GM21825 (cell line): ENCODE data around the gene GRIPAP1.

Experiments
- ATAC-seq: cut with Tn5 transposase; IDR thresholded peaks from one replicate; pipeline ENCODE4 v1.9.1; 2021; ENCODE audit warnings: mild to moderate bottlenecking, moderate library complexity; ENCODE audit not compliant: unreplicated experiment

Gene GRIPAP1, protein sequence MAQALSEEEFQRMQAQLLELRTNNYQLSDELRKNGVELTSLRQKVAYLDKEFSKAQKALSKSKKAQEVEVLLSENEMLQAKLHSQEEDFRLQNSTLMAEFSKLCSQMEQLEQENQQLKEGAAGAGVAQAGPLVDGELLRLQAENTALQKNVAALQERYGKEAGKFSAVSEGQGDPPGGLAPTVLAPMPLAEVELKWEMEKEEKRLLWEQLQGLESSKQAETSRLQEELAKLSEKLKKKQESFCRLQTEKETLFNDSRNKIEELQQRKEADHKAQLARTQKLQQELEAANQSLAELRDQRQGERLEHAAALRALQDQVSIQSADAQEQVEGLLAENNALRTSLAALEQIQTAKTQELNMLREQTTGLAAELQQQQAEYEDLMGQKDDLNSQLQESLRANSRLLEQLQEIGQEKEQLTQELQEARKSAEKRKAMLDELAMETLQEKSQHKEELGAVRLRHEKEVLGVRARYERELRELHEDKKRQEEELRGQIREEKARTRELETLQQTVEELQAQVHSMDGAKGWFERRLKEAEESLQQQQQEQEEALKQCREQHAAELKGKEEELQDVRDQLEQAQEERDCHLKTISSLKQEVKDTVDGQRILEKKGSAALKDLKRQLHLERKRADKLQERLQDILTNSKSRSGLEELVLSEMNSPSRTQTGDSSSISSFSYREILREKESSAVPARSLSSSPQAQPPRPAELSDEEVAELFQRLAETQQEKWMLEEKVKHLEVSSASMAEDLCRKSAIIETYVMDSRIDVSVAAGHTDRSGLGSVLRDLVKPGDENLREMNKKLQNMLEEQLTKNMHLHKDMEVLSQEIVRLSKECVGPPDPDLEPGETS

GRCh38 chrX:49002091-49002935 is at the start of gene GRIPAP1:
GRIPAP1 (minus strand) TSS chrX:49002264; CDS start chrX:49002229, 35 bp downstream.
- ATAC-seq = peak; percentile 85

- ATAC-seq = no peak
Observed at GRCh38 chrX:49043987-49044281, 41.9 kb upstream of the GRIPAP1 start.

DNA sequence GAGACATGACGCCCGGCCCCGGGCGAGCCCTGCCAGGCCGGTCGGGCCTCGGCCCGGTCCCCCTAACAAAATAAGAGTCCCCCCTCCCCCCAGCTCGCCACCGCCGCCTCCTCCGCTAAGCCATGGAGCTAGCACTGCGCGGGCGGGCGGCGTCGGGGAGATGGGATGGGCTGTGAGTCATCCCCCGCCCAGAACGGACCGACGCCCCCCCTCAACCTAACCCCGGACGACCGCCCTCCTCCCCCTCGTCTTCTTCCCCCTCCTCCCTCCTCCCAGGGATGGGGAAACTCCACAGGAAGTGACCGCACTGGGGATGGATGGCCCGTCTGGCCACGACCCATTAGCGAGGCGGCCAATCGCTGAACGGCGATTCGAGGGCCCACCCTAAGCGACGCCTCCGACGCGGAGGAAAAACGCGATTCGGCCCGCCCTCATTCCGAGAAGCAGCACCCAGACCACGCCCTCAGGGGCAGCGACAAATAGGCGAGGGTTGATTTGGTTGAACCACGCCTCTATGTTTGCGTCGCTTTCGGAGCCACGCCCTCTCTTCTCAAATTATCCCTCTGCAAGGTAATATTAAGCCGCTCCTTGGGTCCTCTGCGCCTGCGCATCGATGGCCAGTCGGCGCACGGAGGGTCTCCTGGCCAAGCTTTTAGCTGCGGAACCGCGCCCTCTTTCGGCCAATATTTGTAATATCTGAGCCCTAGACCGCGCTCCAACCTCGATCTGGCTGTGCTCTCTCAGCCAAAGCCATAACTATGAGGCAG is 41.3 kb upstream of the GRIPAP1 start, which contains the start of gene TFE3:
TFE3 (minus strand) TSS at position 138 of the 767 bp plus-strand sequence; CDS start at position 7, 131 bp downstream.
- peak; percentile 87 for ATAC-seq

DNA sequence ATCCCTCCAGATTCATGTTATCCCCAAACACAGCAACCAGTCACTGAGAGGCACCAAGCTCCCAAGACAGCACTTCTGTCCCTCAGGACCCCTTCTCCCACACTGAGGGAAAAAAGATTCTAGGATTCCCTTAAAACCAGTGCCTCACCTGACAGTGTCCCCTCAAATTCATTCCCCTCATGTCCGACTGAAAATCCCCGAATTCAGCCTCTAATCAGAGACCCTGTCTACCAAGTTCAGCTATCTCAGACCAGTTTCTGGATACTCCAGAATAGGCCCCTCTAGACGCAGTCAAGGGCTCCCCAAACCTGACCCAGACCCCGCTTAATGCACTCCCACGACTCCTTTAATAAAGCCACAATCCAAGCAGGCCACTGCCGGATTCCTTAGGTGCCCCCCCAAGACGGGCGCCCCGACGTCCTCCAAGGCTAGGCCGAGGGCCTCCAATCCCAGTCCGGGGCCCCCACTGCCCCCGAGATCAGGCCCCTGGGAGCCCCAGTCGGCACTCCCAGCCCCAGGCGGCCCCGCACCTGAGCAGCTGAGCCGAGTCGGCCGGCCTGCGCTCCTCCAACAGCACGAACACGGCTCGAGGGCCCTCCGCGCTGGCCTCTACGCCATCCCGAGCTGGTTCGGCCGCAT is 40.6 kb upstream of the GRIPAP1 start:
- ATAC-seq = no peak

DNA sequence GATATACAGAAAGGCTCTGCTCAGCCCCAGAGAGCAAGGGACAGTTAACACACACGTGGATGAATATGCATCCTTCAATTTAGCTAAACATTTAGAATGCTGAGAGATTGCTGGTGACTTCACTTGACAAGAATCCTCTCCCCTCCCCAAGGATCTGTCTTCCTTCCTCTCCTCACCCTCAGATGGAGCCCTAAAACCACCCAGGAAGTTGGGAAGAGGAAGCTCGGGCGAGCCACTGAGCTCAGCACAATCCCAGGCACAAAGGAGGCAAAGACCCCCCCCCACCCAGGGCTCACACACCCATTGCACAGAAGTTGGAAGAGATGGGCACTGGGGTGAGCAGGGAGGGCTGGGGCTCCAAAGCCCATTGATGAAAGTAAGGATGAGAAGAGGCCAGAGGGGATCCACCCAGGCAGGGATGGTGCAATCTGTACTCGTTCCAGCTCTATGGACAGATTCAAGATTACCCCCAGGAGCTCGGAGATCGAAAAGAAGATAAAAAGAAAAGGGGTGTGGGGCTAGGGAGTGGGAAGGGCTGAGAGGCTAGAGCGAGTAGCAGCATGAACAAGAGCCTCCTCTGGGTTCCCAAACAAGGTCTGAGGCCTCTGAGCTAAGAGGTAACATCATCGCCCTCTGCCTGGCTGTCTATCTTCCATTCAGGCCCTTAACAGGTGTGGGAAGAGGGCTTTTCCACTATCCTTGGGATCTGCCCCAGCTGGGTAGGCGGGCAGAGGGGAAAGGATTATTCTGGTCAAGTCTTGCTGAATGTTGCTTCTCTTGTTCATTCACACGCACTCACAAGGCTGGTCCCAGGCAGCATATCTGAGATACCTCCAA is 39.9 kb upstream of the GRIPAP1 start:
- ATAC-seq = no peak

- no peak for ATAC-seq
Observed at GRCh38 chrX:49040376-49040955, 38.4 kb upstream of the GRIPAP1 start.

DNA sequence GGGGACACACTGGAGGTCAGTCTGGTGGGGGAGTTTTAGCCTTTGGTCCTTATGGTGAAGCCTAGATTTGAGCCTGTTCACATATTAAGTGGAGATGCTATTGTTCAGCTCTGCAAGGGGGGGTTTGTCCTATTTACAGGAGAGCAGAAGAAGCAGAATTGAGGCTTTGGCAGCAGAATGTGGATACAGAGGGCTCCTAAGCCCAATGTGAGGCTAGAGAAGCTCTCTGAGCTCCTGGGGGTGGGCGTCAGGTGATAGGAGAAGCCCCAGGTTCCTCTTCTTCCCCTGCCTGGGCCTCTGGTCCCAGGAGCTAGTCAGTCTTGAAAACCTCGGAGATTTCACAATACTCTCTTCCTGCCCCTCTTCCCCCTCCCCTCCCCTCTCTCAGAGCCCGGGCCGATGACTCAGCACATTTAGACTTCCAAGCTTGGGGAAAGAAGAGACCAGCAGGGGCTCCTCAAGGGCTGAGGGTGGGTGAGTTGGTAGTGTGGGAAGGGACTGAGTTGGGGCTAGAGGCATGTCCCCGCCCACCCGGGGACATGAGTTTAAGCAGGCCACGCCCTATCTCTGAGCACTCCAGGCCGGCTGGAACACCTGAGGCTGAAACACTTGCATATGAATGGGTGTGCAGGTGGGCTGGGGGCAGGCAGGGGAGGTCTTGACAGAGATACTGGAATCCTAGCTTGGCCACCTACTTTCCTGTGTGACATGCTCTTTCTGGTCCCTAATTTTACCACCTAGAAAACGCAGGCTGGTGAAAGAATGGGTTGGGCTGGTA is 37.7 kb upstream of the GRIPAP1 start:
- no peak for ATAC-seq

DNA sequence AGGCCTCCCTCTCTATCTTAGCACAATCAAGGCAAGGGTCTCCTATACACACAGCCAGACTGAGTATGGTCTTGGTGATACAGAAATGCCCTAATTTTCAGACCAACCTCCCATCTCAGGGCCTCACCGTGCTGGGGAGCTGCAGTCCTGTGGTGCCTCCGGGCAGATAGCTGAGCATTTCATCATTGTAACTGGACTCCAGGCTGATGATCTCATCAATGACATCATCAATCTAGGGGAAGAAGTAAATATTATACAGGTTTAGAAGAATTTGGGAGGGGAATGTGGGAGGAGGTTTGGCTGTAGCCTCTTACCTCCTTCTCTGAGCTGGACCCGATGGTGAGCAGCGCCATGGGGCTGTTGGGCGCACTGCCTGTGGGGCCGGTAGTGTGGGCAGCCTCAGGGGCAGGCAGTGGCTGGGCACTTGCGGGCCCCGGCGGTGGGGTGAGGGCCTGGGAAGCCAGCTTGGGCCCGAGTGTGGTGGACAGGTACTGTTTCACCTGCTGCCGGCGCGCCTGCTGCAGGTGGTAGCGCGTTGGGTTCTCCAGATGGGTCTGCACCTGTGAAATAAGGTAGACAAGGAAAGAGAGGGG is 35.9 kb upstream of the GRIPAP1 start:
- ATAC-seq = no peak

DNA sequence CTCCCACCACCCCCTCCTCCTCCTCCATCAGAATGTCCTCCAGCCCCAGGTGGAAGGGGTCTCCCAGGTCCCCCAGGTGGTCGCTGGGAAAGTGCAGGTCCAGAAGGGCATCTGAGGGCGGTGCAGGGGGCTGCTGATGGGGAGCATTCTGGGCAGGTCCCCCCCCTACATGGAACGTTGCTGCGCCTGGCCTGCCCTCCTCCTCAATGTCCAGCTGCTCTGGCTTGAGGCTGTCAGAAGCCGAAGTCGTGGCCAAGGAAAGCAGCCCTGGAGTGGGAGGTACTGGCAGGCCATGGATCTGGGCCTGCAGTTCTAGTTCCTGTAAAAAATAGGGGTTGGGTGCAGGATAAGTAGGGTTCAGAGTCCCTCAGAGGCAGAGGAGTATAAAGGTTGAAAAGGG is 28.2 kb upstream of the GRIPAP1 start:
- ATAC-seq = no peak

DNA sequence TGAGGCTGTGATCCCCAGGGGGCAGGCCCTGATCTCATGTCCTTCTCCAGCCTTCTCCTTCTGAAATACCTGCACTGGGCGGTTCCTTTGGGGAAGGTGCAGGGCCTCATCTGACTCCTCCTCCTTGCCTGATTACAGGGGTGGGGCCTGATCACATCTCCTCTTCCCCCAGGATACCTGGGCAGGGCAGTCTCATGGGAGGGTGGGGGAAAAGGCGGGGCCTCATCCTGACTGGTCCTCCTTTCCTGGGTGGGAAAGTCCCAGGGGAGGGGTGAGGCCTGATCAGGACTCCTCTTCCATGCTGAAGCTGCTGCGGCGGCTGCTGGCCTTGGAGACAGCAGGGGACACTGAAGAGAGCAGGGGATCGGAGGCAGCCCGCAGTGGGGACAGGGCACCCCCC is 27.8 kb upstream of the GRIPAP1 start:
- ATAC-seq = no peak

GRCh38 chrX:49019599-49020249 is 17.7 kb upstream of the GRIPAP1 start:
- ATAC-seq = no peak

GRCh38 chrX:49019050-49019449 is 17.0 kb upstream of the GRIPAP1 start:
- ATAC-seq = no peak

DNA sequence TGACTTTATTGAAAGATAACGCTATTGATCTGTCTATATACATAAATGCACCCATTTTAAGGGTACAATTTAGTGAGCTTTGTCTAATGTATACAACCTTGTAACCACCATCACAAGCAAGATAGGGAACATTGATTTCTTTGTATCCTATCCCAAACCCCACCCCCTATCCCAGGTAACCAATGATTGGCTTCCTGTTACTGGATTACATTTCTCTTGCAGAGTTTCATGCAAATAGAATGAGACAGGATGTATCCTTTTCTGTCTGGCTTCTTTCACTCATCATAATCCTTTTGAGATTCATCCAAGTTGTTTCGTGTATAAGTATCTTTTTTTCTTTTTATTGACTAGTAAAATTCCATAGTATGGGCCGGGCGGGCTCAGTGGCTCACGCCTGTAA is 1.6 kb upstream of the GRIPAP1 start:
- ATAC-seq = no peak

DNA sequence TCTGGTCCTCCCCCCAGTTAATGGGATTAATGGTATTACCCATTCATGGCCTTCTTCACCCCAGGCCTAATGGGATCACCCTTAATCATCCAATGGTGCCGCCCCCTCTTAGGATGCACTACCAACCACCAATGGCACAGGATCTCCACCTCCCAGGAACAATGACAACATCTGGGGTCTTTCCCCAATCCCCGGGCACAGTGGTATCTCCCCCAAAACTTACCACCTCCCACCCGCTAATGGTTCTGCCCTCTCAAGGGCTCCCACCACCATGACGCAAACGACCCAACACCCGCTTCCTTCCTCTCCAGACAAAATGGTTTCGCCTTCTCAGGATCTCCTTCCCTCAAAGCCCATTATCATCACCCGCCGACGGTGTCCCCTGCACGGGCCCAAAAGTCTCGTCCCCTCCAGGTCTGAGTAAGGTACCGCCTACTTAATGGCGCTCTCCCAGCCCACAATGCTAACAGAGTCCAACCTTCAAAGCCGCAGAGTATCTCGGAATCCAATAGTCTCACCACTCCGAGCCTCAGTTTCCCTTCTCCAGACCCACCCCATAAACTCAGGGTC is 458 bp downstream of the GRIPAP1 start:
- ATAC-seq = peak; percentile 23

DNA sequence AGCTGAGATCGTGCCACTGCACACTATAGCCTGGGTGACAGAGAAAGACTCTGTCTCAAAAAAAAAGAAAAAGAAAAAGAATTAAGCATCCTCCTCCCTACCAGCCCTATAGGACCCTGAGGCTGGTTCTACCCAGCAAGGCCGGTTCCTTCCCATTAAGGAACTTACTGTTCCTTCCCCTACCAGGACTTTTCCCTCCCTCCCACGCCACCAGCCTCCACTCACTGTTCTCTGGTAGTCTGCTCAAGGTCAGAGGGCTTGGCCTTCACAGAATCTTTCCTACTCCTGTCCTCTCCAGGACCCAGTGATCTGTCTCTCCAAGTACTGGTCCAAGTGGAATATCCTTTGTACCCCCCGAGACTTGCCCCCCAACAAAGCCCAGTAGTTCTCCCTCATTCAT is 1.4 kb downstream of the GRIPAP1 start:
- ATAC-seq = no peak

GRCh38 chrX:48999030-48999429 is 3.0 kb downstream of the GRIPAP1 start:
- no peak for ATAC-seq

DNA sequence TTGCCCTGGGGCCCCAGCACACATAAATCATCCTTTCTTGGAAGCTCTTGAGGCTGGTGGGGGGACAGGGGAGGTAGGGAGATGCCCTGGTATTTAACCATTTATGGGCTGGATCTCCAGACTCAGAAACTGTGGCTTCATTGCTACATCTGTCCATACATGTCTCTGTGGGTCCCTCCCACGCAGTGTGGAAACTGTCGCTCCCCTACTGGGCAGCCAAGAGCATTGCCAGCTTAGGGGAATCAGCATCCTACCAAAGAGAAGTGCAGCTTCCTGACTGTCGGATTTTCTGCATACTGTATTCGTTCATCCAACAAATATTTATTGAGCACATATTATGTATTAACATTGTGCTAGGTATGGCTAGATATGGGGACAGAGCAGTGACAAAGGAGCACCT is 3.7 kb downstream of the GRIPAP1 start:
- ATAC-seq = no peak
